Activated naive CD4-positive, alpha-beta T cell treated with Interleukin-2 at 50 U/mL for 16 hours (primary cell): ENCODE data around the gene SEC14L2.
A peak's percentile ranks its signal among the peaks of the same experiment; 100 is the strongest.
"Not testable (repeated sequence)": the region's sequence is repeated elsewhere in the genome, so short reads cannot be mapped to it uniquely, and the experiment has no call there.

Experiments used
- DNase-seq: peaks from one replicate; pipeline ENCODE4 v3.0.0-alpha.2; 2020

The SEC14L2 gene

GRCh38 chr22:30380011-30380410 lies 16.8 kb upstream of the SEC14L2 start:
- no peak for DNase-seq

GRCh38 chr22:30381264-30381663 lies 15.6 kb upstream of the SEC14L2 start:
- no peak for DNase-seq

- no peak for DNase-seq
Observed at GRCh38 chr22:30382340-30382739, 14.5 kb upstream of the SEC14L2 start.

- no peak for DNase-seq
Observed at GRCh38 chr22:30383061-30383460, 13.8 kb upstream of the SEC14L2 start.

GRCh38 chr22:30385942-30386341 lies 10.9 kb upstream of the SEC14L2 start:
- DNase-seq: no peak

GRCh38 chr22:30386608-30386959 lies 10.2 kb upstream of the SEC14L2 start:
- DNase-seq: no peak

GRCh38 chr22:30386960-30387827 lies 9.6 kb upstream of the SEC14L2 start, which contains the start of gene RNF215:
TSS of gene RNF215 (minus strand) at chr22:30387411. CDS start at chr22:30387313, 98 bp downstream.
- peak; percentile 81 for DNase-seq

- DNase-seq: peak; percentile 81
Observed at GRCh38 chr22:30390974-30391691, 5.7 kb upstream of the SEC14L2 start.

- no peak for DNase-seq
Observed at GRCh38 chr22:30392661-30393321, 4.0 kb upstream of the SEC14L2 start.

- DNase-seq: no peak
Observed at GRCh38 chr22:30393322-30393680, 3.5 kb upstream of the SEC14L2 start.

GRCh38 chr22:30393885-30394284 lies 2.9 kb upstream of the SEC14L2 start:
- DNase-seq: no peak

GRCh38 chr22:30397656-30398635 lies 1.1 kb downstream of the SEC14L2 start:
- DNase-seq: no peak

GRCh38 chr22:30398685-30399680 lies 2.2 kb downstream of the SEC14L2 start:
- DNase-seq: no peak

GRCh38 chr22:30399718-30400117 lies 2.9 kb downstream of the SEC14L2 start:
- no peak for DNase-seq

- DNase-seq: no peak
Observed at GRCh38 chr22:30400159-30400558, 3.3 kb downstream of the SEC14L2 start.

- DNase-seq: not testable (repeated sequence)
Observed at GRCh38 chr22:30401024-30401423, 4.2 kb downstream of the SEC14L2 start.

- DNase-seq: no peak
Observed at GRCh38 chr22:30402028-30402765, 5.4 kb downstream of the SEC14L2 start.

GRCh38 chr22:30402766-30403104 lies 5.9 kb downstream of the SEC14L2 start:
- not testable (repeated sequence) for DNase-seq

- no peak for DNase-seq
Observed at GRCh38 chr22:30404307-30404706, 7.5 kb downstream of the SEC14L2 start.

- DNase-seq: no peak
Observed at GRCh38 chr22:30405731-30406130, 8.9 kb downstream of the SEC14L2 start.
